GM12874 (cell line): ENCODE data around the gene PTGR3.

Experiments
- TF ChIP-seq, protein P1 (sequence below): IDR thresholded peaks from 2 replicates; pipeline ENCODE4 v1.5.1; 2011; ENCODE audit warnings: low read depth, mild to moderate bottlenecking, control low read depth, low read length, moderate library complexity; ENCODE audit not compliant: insufficient read depth

The PTGR3 gene

GRCh38 chr18:75204269-75204731 is 4.6 kb downstream of the PTGR3 start:
- TF ChIP-seq, protein P1, sequence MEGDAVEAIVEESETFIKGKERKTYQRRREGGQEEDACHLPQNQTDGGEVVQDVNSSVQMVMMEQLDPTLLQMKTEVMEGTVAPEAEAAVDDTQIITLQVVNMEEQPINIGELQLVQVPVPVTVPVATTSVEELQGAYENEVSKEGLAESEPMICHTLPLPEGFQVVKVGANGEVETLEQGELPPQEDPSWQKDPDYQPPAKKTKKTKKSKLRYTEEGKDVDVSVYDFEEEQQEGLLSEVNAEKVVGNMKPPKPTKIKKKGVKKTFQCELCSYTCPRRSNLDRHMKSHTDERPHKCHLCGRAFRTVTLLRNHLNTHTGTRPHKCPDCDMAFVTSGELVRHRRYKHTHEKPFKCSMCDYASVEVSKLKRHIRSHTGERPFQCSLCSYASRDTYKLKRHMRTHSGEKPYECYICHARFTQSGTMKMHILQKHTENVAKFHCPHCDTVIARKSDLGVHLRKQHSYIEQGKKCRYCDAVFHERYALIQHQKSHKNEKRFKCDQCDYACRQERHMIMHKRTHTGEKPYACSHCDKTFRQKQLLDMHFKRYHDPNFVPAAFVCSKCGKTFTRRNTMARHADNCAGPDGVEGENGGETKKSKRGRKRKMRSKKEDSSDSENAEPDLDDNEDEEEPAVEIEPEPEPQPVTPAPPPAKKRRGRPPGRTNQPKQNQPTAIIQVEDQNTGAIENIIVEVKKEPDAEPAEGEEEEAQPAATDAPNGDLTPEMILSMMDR, result no peak

DNA sequence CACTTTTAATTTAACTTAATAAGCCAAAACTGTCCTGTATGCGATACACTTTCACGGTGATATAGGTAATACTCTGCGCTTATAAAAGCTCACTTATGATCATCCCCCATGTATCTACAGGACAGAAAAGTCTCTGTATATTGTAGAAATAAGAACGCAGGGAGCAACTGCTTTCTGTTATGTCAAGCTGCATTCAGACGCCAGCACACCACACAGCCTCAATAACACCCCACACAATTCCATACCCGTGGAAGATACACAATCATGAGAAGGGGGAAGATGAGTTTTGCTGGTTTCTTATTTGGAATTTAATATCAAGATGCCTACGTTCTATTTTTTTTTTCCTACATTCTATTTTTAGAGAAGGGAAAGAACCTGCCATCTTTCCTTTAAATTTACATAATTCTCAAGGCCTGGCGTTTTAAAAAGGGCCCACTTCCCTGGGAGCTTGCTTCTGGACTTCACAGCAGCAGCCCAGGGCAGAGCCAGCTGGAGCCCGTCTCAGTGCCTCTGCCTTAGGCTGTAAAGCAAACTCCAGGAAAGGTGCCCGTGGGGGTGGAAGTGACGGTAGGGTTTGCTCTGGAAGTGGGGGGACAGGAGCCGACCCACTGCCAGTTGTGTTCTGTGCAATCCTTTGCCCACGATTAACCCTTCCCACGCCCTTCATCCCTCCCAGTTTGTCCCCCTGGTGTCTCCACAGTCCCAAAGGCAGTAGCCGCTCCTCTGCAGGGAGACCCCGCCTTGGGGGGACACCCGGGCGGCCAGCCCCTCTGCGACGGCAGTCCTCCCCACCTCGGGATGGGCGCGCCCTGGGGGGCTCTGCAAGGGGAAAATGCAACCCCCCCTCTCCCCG is 5.3 kb downstream of the PTGR3 start:
- TF ChIP-seq, protein P1, result no peak

GRCh38 chr18:75202696-75203365 is 6.1 kb downstream of the PTGR3 start:
- TF ChIP-seq, protein P1, result no peak

GRCh38 chr18:75201282-75202270 is 7.4 kb downstream of the PTGR3 start:
- TF ChIP-seq, protein P1, result no peak

DNA sequence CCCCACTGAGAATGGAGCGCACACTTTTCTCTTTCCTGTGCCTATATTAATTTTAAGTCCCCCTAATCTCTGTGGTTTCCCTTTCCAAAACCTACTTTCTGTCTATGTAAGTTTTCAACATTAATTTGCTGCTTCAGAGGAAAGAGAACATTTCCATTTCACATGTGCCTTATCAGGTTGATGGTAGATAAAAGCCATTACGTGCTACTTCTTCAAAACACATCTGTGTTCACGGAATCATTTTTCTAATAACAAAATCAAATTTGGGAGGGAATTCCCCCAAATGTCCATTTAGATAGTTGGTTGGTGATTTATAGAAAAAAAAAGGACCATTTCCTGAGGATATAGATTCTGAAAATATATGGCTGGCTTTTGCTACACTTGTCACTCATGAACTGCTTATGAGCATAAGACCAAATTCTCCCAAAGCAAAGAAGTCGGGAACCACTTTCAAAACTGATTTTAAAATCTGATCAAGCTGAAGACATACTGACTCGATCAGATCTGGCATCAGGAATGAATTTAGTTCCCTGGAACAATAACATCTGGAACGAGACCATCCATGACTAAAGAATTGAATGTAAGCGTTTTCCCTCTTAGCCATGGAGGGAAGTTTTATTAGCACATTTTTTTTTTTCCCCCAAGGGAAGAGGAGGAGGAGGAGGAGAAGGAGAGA is 8.2 kb downstream of the PTGR3 start:
- TF ChIP-seq, protein P1, result no peak

GRCh38 chr18:75200071-75200470 is 8.9 kb downstream of the PTGR3 start:
- TF ChIP-seq, protein P1, result no peak
